ENCODE data around the gene CARMIL3. TPM values are rescaled to one million over a fixed set of nuclear protein-coding genes. Genes with fewer than 3 reads are reported as not detected.

The CARMIL3 gene
- total and polyA plus RNA-seq, 2 of the 4 experiments (the other 2 are of a cell fraction): under 0.01 TPM; not detected in 1

GRCh38 chr14:24076302-24076601 lies 24.4 kb downstream of the CARMIL3 start:
- intact Hi-C loops (cut with micrococcal nuclease): no loop called here
- Histone ChIP-seq H3K4me1 (ENCODE audit: control insufficient read depth, insufficient read depth, low read length) (peaks cover 2% of the 10 kb centered on the region; the same call in 1 of the 2 replicates), H3K27me3 (ENCODE audit: control insufficient read depth, insufficient read depth, low read length) (peaks cover 83% of the 10 kb centered on the region), H2BK15ac (ENCODE audit: low read depth, low read length) (no peak overlapping the region), H3K9ac (ENCODE audit: low read depth, low read length) (no peak overlapping the region), H3K4ac (ENCODE audit: low read depth, low read length) (no peak overlapping the region), H2AK5ac (ENCODE audit: low read depth, low read length) (no peak overlapping the region), H3K9me1 (ENCODE audit: insufficient read depth, low read length) (no peaks in the 10 kb centered on the region), H2AK9ac (replicated peaks; ENCODE audit: low read depth, low read length, poor library complexity) (no peak overlapping the region), H4K8ac (ENCODE audit: low read depth in 2 of 2, low read length in 2 of 2) (no peak overlapping the region), H2BK20ac (ENCODE audit: low read depth, low read length) (no peak overlapping the region), H3K79me1 (ENCODE audit: low read depth in 1 of 2, low read length in 2 of 2) (no peaks in the 10 kb centered on the region), H4K5ac (ENCODE audit: low read depth, low read length) (no peak overlapping the region), H3K18ac (ENCODE audit: low read depth, low read length) (no peak overlapping the region), H3K56ac (ENCODE audit: extremely low read depth, insufficient read depth, low read length) (no peak overlapping the region), H4K20me1 (ENCODE audit: insufficient read depth, low read length) (no peaks in the 10 kb centered on the region; the same call in 1 of the 2 replicates), H3K27ac (ENCODE audit: insufficient read depth, low read length) (no peak overlapping the region), H3K4me3 (ENCODE audit: insufficient read depth, low read depth, low read length) (no peak overlapping the region), H2BK120ac (ENCODE audit: low read depth, low read length) (no peak overlapping the region), H3K4me2 (ENCODE audit: low read depth, low read length) (no peak overlapping the region), H4K91ac (ENCODE audit: insufficient read depth, low read depth, low read length) (no peak overlapping the region), H2AFZ (replicated peaks; ENCODE audit: low read length, poor library complexity) (no peak overlapping the region), H3K14ac (replicated peaks; ENCODE audit: low read depth, low read length) (no peak overlapping the region), H3K23ac (ENCODE audit: low read depth, low read length) (no peak overlapping the region), H3K36me3 (ENCODE audit: control insufficient read depth, insufficient read depth, low read length) (no peaks in the 10 kb centered on the region), H3K9me3 (ENCODE audit: control insufficient read depth, insufficient read depth, low read length) (no peaks in the 10 kb centered on the region), H2BK5ac (ENCODE audit: low read depth, low read length, poor library complexity, severe bottlenecking) (no peak overlapping the region)
- dilution Hi-C loops (cut with HindIII; ENCODE audit: low sequenced_read_pairs, unreplicated experiment): no loop called here
- ChIA-PET CTCF (no interaction called here), POLR2A (ENCODE audit: unreplicated experiment) (no interaction called here)
- no CpG with 5 or more reads among the region's 10 CpGs for WGBS, 2 experiments (ENCODE audit: extremely low coverage in 2 of 2, insufficient read length in 1 of 2)
- in situ Hi-C loops (cut with MboI; ENCODE audit: low sequenced_read_pairs): no loop called here
- TF ChIP-seq MAZ (IDR thresholded peaks at IDR 0.05; ENCODE audit: borderline replicate concordance, low read depth, low read length): no peak
- no peak for TF ChIP-seq CEBPB (IDR thresholded peaks at IDR 0.05; ENCODE audit: low read depth, low read length)
- no TSS peak for BruUV-seq (replicated peaks)
- no peak for DNase-seq
- no peak for ATAC-seq (ENCODE audit: low read depth)

Measured in IMR-90 (cell line).